Stomach (tissue), 9 donors: ENCODE results near the gene MARCHF3. TPM values are rescaled to one million over a fixed set of nuclear protein-coding genes. Genes with fewer than 3 reads are reported as not detected.

Experiments used
- DNase-seq, 2 donors: peaks; one replicate each; pipeline versions ENCODE4 v3.0.0 to v3.0.0-alpha.2; 2013 to 2019
- H3K27ac ChIP-seq, 5 donors: fragments of 200-600 bp in 4 of 5; sonication (generic) in 4 of 5; one replicate each; pipeline ENCODE4 v1.5.1; 2013 to 2019; ENCODE audit warnings: mild to moderate bottlenecking in 1 of 5, moderate library complexity in 1 of 5
- H3K27me3 ChIP-seq, 3 donors: fragments of 200-600 bp; sonication (generic); one replicate each; pipeline ENCODE4 v1.5.1; 2017 to 2019; ENCODE audit warnings: mixed run types in 1 of 3
- H3K36me3 ChIP-seq, 4 donors: fragments of 200-600 bp; sonication (generic); 1 replicate in 3 of 4; 2 replicates in 1 of 4; pipeline ENCODE4 v1.5.1; 2016 to 2019
- H3K4me1 ChIP-seq, 4 donors: fragments of 200-600 bp; sonication (generic); one replicate each; pipeline ENCODE4 v1.5.1; 2016 to 2019
- H3K4me3 ChIP-seq, 4 donors: fragments of 200-600 bp; sonication (generic) in 3 of 4; one replicate each; pipeline ENCODE4 v1.5.1; 2016 to 2019; ENCODE audit warnings: mild to moderate bottlenecking in 1 of 4
- H3K9me3 ChIP-seq, 4 donors: fragments of 200-600 bp; sonication (generic); one replicate each; pipeline ENCODE4 v1.5.1; 2016 to 2019
- CTCF ChIP-seq, 7 experiments: fragments of 450-650 bp in 4 of 7; fragments of 200-600 bp in 3 of 7; sonication (generic) in 3 of 7; IDR thresholded peaks; one replicate each; pipeline ENCODE4 v1.5.1; 2016 to 2019; ENCODE audit warnings: antibody characterized with exemption in 7 of 7, control low read depth in 2 of 7, mild to moderate bottlenecking in 1 of 7
- EP300 ChIP-seq: sonication (generic); formaldehyde crosslinking; IDR thresholded peaks from one replicate; pipeline ENCODE4 v1.6.1; 2017; ENCODE audit warnings: antibody characterized with exemption
- POLR2A ChIP-seq, 4 donors: fragments of 450-650 bp; IDR thresholded peaks; one replicate each; pipeline ENCODE4 v1.6.1; 2016; ENCODE audit warnings: antibody characterized with exemption in 4 of 4, control low read depth in 2 of 4, mild to moderate bottlenecking in 1 of 4, moderate library complexity in 1 of 4
- POLR2AphosphoS5 ChIP-seq, 3 donors: sonication (generic); formaldehyde crosslinking; IDR thresholded peaks; one replicate each; pipeline ENCODE4 v1.6.1; 2016; ENCODE audit warnings: antibody characterized with exemption in 3 of 3
- WGBS, 5 donors: extraction: QIAGEN DNeasy Blood & Tissue Kit in 3 of 5; methylation state at CpG; one replicate each; pipeline versions ENCODE4 v1.1.5 to v1.1.7; 2013 to 2018; 5-methylcytosine and 5-hydroxymethylcytosine counted together
- intact Hi-C: fragments of 100-400 bp; cut with DNase I; formaldehyde crosslinking; loops from one replicate; pipeline ENCODE4 v1.15.1; 2023; ENCODE audit warnings: low total_unique reads
- polyA plus RNA-seq, 3 donors: library from polyadenylated mRNA; stranded (reverse); fragments of 200-250 nt; gene quantifications; one replicate each; pipeline ENCODE4 v1.2.3, GENCODE V29; 2013
- total RNA-seq, 5 donors: library from RNA; depleted of rRNA; stranded (reverse); fragments of >200 nt; gene quantifications; one replicate each; pipeline versions ENCODE4 v1.1.0 to v1.2.3, GENCODE V29; 2014 to 2016
- donor health status: healthy with polysubstance abuse.
- donor health status: Bipolar disorder and iron deficiency.
- donor health status: healthy.

The MARCHF3 gene
- total and polyA plus RNA-seq, 8 donors: 1.1 to 11.9 (median 2.6) TPM; not detected in 1

GRCh38 chr5:126931963-126932660, 98.2 kb downstream of the MARCHF3 start:
- H3K27ac ChIP-seq: no peak overlapping the region
- intact Hi-C loops: no loop called here
- H3K4me3 ChIP-seq: no peak overlapping the region
- no peaks in the 10 kb centered on the region for H3K27me3 ChIP-seq
- no peak for DNase-seq
- TF ChIP-seq CTCF (IDR thresholded peaks at IDR 0.05) (no peak), POLR2A (IDR thresholded peaks at IDR 0.05) (no peak), POLR2AphosphoS5 (IDR thresholded peaks at IDR 0.05) (no peak), EP300 (no peak)
- no peaks in the 10 kb centered on the region for H3K4me1 ChIP-seq
- H3K36me3 ChIP-seq: no peaks in the 10 kb centered on the region
- H3K9me3 ChIP-seq: no peaks in the 10 kb centered on the region
- 79 to 90% (median 88%) methylated on average over 3 of the region's 3 CpGs for WGBS, 5 donors

- 96 to 99% (median 97%) methylated on average over 3 of the region's 3 CpGs for WGBS, 5 donors
- Histone ChIP-seq H3K27ac (no peak overlapping the region), H3K36me3 (no peaks in the 10 kb centered on the region), H3K27me3 (no peaks in the 10 kb centered on the region), H3K9me3 (no peaks in the 10 kb centered on the region), H3K4me1 (no peaks in the 10 kb centered on the region), H3K4me3 (no peak overlapping the region)
- intact Hi-C loops: no loop called here
- no peak for DNase-seq
- no peak for TF ChIP-seq CTCF (IDR thresholded peaks at IDR 0.05)
- no peak for TF ChIP-seq POLR2A (IDR thresholded peaks at IDR 0.05)
- no peak for TF ChIP-seq EP300
- TF ChIP-seq POLR2AphosphoS5 (IDR thresholded peaks at IDR 0.05): no peak
Measured at GRCh38 chr5:126928041-126928440, 102.3 kb downstream of the MARCHF3 start.

GRCh38 chr5:126927429-126927828, 102.9 kb downstream of the MARCHF3 start:
- no peak overlapping the region for H3K27ac ChIP-seq
- no peaks in the 10 kb centered on the region for H3K27me3 ChIP-seq
- H3K4me3 ChIP-seq: no peak overlapping the region
- intact Hi-C loops: no loop called here
- H3K4me1 ChIP-seq: no peaks in the 10 kb centered on the region
- no peak for TF ChIP-seq CTCF (IDR thresholded peaks at IDR 0.05)
- no peaks in the 10 kb centered on the region for H3K36me3 ChIP-seq
- DNase-seq: no peak
- H3K9me3 ChIP-seq: no peaks in the 10 kb centered on the region
- WGBS, 5 donors: 83 to 100% (median 95%) methylated on average over 1 of the region's 1 CpG

- 26 to 62% (median 38%) methylated on average over 2 of the region's 2 CpGs for WGBS, 5 donors
Measured at GRCh38 chr5:126926187-126926586, 104.2 kb downstream of the MARCHF3 start.

More at GRCh38 chr5:126926187-126926586, 104.2 kb downstream of the MARCHF3 start:
- Histone ChIP-seq H3K9me3 (no peaks in the 10 kb centered on the region), H3K4me3 (no peak overlapping the region), H3K27ac (no peak overlapping the region), H3K36me3 (no peaks in the 10 kb centered on the region), H3K27me3 (no peaks in the 10 kb centered on the region), H3K4me1 (no peaks in the 10 kb centered on the region)
- intact Hi-C loops: no loop called here
- TF ChIP-seq CTCF (IDR thresholded peaks at IDR 0.05) (no peak), POLR2A (IDR thresholded peaks at IDR 0.05) (no peak), POLR2AphosphoS5 (IDR thresholded peaks at IDR 0.05) (no peak), EP300 (no peak)
- no peak for DNase-seq
